Right atrium auricular region (tissue), 2 donors: ENCODE measurements around the gene METRN. TPM values are rescaled to one million over a fixed set of nuclear protein-coding genes. Genes with fewer than 3 reads are reported as not detected.

ENCODE experiments used
- DNase-seq: peaks from one replicate; pipeline ENCODE4 v3.0.0-alpha.2; 2019; ENCODE audit warnings: low spot score
- H3K27ac ChIP-seq, 2 donors: fragments of 200-600 bp; sonication (generic); 1 replicate in 1 of 2; 2 replicates in 1 of 2; pipeline ENCODE4 v1.5.1; 2016 to 2019
- H3K27me3 ChIP-seq, 2 donors: fragments of 200-600 bp; sonication (generic); one replicate each; pipeline versions ENCODE4 v1.5.1 to v1.6.0; 2017 to 2019
- H3K36me3 ChIP-seq: fragments of 200-600 bp; sonication (generic); one replicate; pipeline ENCODE4 v1.5.1; 2016
- H3K4me1 ChIP-seq, 2 donors: fragments of 200-600 bp; sonication (generic); one replicate each; pipeline versions ENCODE4 v1.5.1 to v1.6.0; 2017 to 2019
- H3K4me3 ChIP-seq, 2 donors: fragments of 200-600 bp; sonication (generic); 1 replicate in 1 of 2; 2 replicates in 1 of 2; pipeline ENCODE4 v1.5.1; 2017 to 2019; ENCODE audit warnings: mild to moderate bottlenecking in 1 of 2, moderate library complexity in 1 of 2
- H3K9me3 ChIP-seq, 2 donors: fragments of 200-600 bp; sonication (generic); one replicate each; pipeline ENCODE4 v1.5.1; 2019
- total RNA-seq, 2 donors: library from RNA; depleted of rRNA; stranded (reverse); fragments of >200 nt; gene quantifications; one replicate each; pipeline ENCODE4 v1.1.0, GENCODE V29; 2016
- TF ChIP-seq, protein P1 (sequence below), 2 donors: fragments of 200-600 bp; sonication (generic); IDR thresholded peaks; one replicate each; pipeline ENCODE4 v1.5.1; 2019; ENCODE audit warnings: antibody characterized with exemption in 2 of 2

Gene METRN
- total RNA-seq, 2 donors from 2014 or later = 58.9 to 61.3 TPM

DNA sequence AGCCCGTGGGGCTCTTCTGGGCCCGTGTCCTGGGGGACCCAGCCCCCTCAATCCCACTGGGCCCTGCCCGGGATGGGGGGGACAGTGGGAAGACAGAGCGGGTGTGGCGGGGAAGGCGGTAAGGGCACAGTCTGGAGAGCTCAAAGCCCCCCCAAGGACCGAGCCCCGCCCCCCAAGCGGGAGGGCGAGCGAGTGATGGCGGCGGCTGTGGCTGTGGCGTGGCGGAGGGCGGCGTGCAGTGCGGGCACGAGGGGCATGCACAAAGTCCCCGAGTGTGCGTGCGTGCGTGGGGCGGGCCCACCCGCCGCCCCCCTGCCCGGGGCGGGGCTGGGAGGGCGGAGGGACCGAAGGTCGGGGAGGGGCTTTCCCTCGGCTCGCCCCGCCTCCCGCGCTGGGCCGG lies 21.2 kb upstream of the METRN start:
- H3K36me3 ChIP-seq = no peaks in the 10 kb centered on the region
- DNase-seq = no peak
- no peak overlapping the region for H3K27ac ChIP-seq
- TF ChIP-seq, protein P1, sequence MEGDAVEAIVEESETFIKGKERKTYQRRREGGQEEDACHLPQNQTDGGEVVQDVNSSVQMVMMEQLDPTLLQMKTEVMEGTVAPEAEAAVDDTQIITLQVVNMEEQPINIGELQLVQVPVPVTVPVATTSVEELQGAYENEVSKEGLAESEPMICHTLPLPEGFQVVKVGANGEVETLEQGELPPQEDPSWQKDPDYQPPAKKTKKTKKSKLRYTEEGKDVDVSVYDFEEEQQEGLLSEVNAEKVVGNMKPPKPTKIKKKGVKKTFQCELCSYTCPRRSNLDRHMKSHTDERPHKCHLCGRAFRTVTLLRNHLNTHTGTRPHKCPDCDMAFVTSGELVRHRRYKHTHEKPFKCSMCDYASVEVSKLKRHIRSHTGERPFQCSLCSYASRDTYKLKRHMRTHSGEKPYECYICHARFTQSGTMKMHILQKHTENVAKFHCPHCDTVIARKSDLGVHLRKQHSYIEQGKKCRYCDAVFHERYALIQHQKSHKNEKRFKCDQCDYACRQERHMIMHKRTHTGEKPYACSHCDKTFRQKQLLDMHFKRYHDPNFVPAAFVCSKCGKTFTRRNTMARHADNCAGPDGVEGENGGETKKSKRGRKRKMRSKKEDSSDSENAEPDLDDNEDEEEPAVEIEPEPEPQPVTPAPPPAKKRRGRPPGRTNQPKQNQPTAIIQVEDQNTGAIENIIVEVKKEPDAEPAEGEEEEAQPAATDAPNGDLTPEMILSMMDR (IDR thresholded peaks at IDR 0.05) = no peak
- H3K4me3 ChIP-seq = peak overlapping the region in 1 of 2 donors; percentile 21
- H3K9me3 ChIP-seq = no peaks in the 10 kb centered on the region
- peaks cover 0 to 40% of the 10 kb centered on the region in 2 donors for H3K4me1 ChIP-seq
- peaks cover 17 to 25% of the 10 kb centered on the region in 2 donors for H3K27me3 ChIP-seq

DNA sequence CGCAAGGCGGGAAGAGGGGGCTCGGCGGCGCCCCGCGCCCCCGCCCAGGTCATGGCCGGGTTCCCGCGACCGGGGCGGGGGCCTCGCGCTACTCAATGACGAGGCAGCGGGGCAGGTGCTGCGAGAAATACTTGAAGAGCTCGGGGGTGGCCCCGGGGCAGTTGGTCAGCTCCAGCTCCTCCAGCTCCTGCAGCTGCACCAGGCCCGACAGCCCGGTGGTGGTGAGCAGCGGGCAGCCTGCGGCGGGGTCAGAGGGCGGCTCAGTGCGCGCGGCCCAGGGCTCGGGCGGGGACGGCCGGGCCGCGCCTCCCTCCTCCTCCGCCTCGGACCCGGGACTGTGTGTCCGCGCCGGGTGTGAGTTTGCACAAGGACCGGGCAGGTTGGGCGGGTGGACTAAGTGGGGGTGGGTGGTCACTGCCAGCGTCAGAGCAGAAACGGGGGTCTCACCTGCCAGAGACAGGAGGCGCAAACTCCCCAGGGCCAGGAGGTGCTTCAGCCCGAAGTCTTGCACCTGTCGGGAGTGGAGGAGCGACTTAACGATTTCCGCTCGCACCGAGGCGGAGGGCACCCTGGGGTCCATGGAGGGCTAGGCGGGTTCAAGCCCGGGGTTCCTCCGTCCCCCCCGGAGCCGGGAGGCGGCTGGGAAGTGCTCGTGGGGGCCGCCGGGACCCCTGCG lies 20.6 kb upstream of the METRN start:
- Histone ChIP-seq H3K4me1 (peaks cover 0 to 35% of the 10 kb centered on the region in 2 donors), H3K9me3 (no peaks in the 10 kb centered on the region), H3K36me3 (no peaks in the 10 kb centered on the region), H3K27ac (no peak overlapping the region), H3K27me3 (peaks cover 17 to 25% of the 10 kb centered on the region in 2 donors), H3K4me3 (peak overlapping the region in 1 of 2 donors; percentile 21)
- DNase-seq = no peak
- TF ChIP-seq, protein P1 (IDR thresholded peaks at IDR 0.05) = no peak

DNA sequence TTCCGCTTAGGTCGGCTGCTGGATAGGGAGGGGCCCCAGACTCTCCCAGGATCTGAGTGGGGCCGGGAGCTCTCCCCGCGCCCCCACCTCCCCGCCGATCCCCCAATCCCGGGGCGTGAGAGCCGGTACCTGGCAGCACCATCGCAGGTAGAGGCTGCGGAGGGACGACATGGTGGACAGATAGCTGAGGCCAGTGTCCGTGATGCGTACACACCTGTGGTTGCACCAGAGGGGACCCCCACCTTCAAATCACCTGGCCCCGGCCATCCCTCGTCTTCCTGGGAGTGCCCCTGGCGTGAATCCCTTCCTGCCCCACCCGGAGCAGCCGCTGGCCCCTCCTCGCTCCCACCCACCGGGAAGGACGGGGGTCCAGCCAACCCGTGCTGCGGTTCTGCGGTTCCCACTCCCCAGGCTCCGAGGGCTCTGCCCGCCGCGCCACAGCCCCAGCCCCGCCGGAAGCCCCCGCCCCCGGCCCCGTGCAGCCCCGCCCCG lies 20.0 kb upstream of the METRN start:
- TF ChIP-seq, protein P1 (IDR thresholded peaks at IDR 0.05) = no peak
- Histone ChIP-seq H3K27me3 (peaks cover 17 to 25% of the 10 kb centered on the region in 2 donors), H3K4me3 (peak overlapping the region in 1 of 2 donors; percentile 21)

DNA sequence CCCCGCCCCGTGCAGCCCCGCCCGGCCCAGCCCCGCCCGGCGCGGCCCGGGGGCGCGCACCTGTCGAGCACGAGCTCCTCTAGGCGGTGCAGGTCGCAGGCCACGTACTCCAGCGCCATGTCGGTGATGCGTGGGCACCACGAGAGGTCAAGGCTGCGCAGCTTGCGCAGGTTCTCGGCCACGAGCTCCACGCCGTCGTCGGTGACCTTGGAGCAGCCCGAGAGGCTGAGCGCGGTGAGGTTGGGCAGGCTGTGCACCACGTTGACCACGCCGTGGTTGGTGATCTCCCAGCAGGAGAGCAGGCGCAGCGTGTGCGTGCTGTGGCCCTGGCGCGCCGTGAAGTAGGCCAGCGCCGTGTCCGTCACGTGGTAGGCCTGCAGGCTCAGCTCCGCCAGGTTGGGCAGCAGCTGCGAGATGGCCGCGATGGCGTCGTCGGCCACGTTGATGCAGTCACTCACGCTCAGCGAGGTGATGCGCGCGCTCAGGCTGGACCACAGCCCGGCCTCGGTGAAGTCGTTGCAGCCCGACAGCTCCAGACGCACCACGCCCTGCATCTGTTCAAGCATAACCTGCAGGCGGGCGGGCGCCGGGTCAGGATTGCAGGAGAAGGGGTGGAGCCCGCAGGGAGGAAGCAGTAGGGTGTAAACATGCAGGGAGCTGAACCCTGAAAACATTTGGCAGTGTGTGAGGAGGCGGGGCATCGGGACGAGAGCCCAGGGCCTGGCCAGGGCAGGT lies 19.4 kb upstream of the METRN start:
- Histone ChIP-seq H3K27ac (no peak overlapping the region), H3K4me3 (peak overlapping the region in 1 of 2 donors; percentile 21), H3K9me3 (no peaks in the 10 kb centered on the region), H3K36me3 (no peaks in the 10 kb centered on the region), H3K4me1 (peaks cover 0 to 33% of the 10 kb centered on the region in 2 donors), H3K27me3 (peaks cover 17 to 28% of the 10 kb centered on the region in 2 donors)
- TF ChIP-seq, protein P1 (IDR thresholded peaks at IDR 0.05) = no peak
- DNase-seq = no peak

More for the DNA sequence above, 20.0 kb upstream of the METRN start:
- no peaks in the 10 kb centered on the region for H3K9me3 ChIP-seq
- H3K36me3 ChIP-seq = no peaks in the 10 kb centered on the region
- no peak overlapping the region for H3K27ac ChIP-seq
- peaks cover 0 to 29% of the 10 kb centered on the region in 2 donors for H3K4me1 ChIP-seq
- DNase-seq = no peak

DNA sequence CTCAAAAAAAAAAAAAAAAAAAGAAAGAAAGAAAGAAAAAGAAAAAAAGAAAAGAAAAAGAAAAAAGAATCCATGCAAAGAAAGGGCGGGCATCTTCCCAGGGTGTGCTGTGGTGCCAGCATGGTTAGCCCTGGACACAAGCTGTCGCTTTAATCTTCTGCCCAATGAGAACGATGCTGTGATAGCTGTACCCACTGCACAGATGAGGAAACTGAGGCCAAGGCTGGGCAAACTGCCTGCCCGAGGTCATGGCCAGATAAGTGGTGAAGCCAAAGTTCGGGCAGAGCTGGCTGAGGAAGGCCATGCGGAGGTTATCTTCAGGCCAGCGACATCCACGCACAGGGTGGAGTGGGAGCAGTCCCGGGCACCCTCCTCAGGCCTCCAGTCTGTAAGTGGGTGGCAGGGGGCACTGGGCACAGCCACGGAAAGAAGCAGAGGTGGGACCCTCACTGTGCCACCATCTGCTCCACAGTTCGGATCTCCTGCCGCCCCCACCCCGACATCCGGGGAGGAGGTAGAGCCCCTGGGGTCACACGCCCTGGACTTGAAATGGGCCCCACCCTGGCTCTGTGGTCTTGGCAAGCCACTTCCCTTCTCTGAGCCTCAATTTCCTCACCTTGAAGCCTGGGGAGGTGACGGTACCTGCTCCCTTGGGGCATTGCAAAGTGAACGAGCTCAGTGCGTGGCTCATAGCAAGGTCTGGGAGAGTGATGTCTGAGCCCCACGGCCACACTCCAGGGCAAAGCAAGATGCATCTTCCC lies 15.8 kb upstream of the METRN start:
- Histone ChIP-seq H3K36me3 (no peaks in the 10 kb centered on the region), H3K4me1 (peaks cover 0 to 30% of the 10 kb centered on the region in 2 donors), H3K27ac (no peak overlapping the region), H3K4me3 (no peak overlapping the region), H3K9me3 (no peaks in the 10 kb centered on the region), H3K27me3 (peaks cover 17 to 43% of the 10 kb centered on the region in 2 donors)
- TF ChIP-seq, protein P1 (IDR thresholded peaks at IDR 0.05) = no peak
- no peak for DNase-seq
